ENCODE results near the gene ACTN4.

Gene ACTN4

GRCh38 chr19:38618590-38619360, 28.7 kb upstream of the ACTN4 start, which contains the start of gene EIF3K:
Gene EIF3K (plus strand): TSS chr19:38619188. CDS start chr19:38619269, 81 bp downstream.
- H3K9me3 ChIP-seq (ENCODE audit: severe bottlenecking), result no peaks in the 10 kb centered on the region
- no peaks in the 10 kb centered on the region for H3K27me3 ChIP-seq (ENCODE audit: insufficient read depth, poor library complexity, severe bottlenecking)
- ATAC-seq (ENCODE audit: low read depth) (peak; percentile 89), DNase-seq (ENCODE audit: low spot score) (peak; percentile 97)
- H3K36me3 ChIP-seq (ENCODE audit: low read depth), result peaks cover 36% of the 10 kb centered on the region
- H3K4me1 ChIP-seq (ENCODE audit: insufficient read depth, poor library complexity, severe bottlenecking), result no peaks in the 10 kb centered on the region
- no peak for TF ChIP-seq CTCF (IDR thresholded peaks at IDR 0.05; ENCODE audit: poor library complexity, severe bottlenecking)
- H3K27ac ChIP-seq (ENCODE audit: poor library complexity, severe bottlenecking), result peak within 1 kb of the TSS; percentile 57
- peak within 1 kb of the TSS; percentile 75 for H3K4me3 ChIP-seq (ENCODE audit: severe bottlenecking)

GRCh38 chr19:38619361-38620174, 27.9 kb upstream of the ACTN4 start:
- ATAC-seq (ENCODE audit: low read depth) (no peak; the same call in 2 of the 3 replicates), DNase-seq (ENCODE audit: low spot score) (no peak)
- no peaks in the 10 kb centered on the region for H3K9me3 ChIP-seq (ENCODE audit: severe bottlenecking)
- peak overlapping the region; percentile 75 for H3K4me3 ChIP-seq (ENCODE audit: severe bottlenecking)
- H3K36me3 ChIP-seq (ENCODE audit: low read depth), result peaks cover 44% of the 10 kb centered on the region
- no peaks in the 10 kb centered on the region for H3K4me1 ChIP-seq (ENCODE audit: insufficient read depth, poor library complexity, severe bottlenecking)
- H3K27ac ChIP-seq (ENCODE audit: poor library complexity, severe bottlenecking), result peak overlapping the region; percentile 57
- no peaks in the 10 kb centered on the region for H3K27me3 ChIP-seq (ENCODE audit: insufficient read depth, poor library complexity, severe bottlenecking)
- no peak for TF ChIP-seq CTCF (IDR thresholded peaks at IDR 0.05; ENCODE audit: poor library complexity, severe bottlenecking)

- no peak overlapping the region for H3K27ac ChIP-seq (ENCODE audit: poor library complexity, severe bottlenecking)
- H3K4me1 ChIP-seq (ENCODE audit: insufficient read depth, poor library complexity, severe bottlenecking), result no peaks in the 10 kb centered on the region
- no peak for TF ChIP-seq CTCF (IDR thresholded peaks at IDR 0.05; ENCODE audit: poor library complexity, severe bottlenecking)
- H3K36me3 ChIP-seq (ENCODE audit: low read depth), result peaks cover 92% of the 10 kb centered on the region
- no peak for DNase-seq (ENCODE audit: low spot score)
- no peak overlapping the region for H3K4me3 ChIP-seq (ENCODE audit: severe bottlenecking)
- ATAC-seq (ENCODE audit: low read depth), result no peak
- H3K27me3 ChIP-seq (ENCODE audit: insufficient read depth, poor library complexity, severe bottlenecking), result no peaks in the 10 kb centered on the region
- no peaks in the 10 kb centered on the region for H3K9me3 ChIP-seq (ENCODE audit: severe bottlenecking)
Observed at GRCh38 chr19:38624822-38625221, 22.6 kb upstream of the ACTN4 start.

GRCh38 chr19:38626401-38626800, 21.0 kb upstream of the ACTN4 start:
- ATAC-seq (ENCODE audit: low read depth) (no peak), DNase-seq (ENCODE audit: low spot score) (no peak)
- H3K4me3 ChIP-seq (ENCODE audit: severe bottlenecking), result no peak overlapping the region
- no peaks in the 10 kb centered on the region for H3K27me3 ChIP-seq (ENCODE audit: insufficient read depth, poor library complexity, severe bottlenecking)
- no peak overlapping the region for H3K27ac ChIP-seq (ENCODE audit: poor library complexity, severe bottlenecking)
- peaks cover 93% of the 10 kb centered on the region for H3K36me3 ChIP-seq (ENCODE audit: low read depth)
- H3K4me1 ChIP-seq (ENCODE audit: insufficient read depth, poor library complexity, severe bottlenecking), result peaks cover 8% of the 10 kb centered on the region
- TF ChIP-seq CTCF (IDR thresholded peaks at IDR 0.05; ENCODE audit: poor library complexity, severe bottlenecking), result no peak
- no peaks in the 10 kb centered on the region for H3K9me3 ChIP-seq (ENCODE audit: severe bottlenecking)
